ENCODE data around the gene PLEKHA5. TPM values are rescaled to one million over a fixed set of nuclear protein-coding genes. Genes with fewer than 3 reads are reported as not detected.

The PLEKHA5 gene
- total and polyA plus RNA-seq, 2 donors from 2014 or later: 26.6 to 52.9 TPM

DNA sequence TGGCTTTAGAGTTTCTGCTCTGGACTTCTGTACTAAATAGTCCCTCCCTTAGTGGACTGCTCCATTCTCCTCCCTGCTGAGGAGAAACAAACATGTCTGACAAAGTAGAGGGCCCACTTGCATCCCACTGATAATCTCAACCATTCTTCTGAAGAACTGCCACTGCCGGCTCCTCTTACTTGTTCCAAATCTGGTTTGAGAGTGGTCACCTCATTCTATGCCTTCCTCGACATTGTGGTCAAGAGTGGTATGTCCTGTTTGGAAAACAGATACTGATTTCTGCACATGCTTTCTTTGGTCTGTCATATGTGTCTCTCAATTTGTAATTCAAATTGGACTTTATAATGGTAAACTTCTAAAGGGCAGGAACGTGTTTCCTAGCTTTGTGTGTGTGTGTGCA lies 36.3 kb upstream of the PLEKHA5 start:
- H3K27me3 ChIP-seq (ENCODE audit: control insufficient read depth, insufficient read depth, low read length): no peaks in the 10 kb centered on the region
- DNase-seq (no peak), FAIRE-seq (no peak)
- no peaks in the 10 kb centered on the region for H3K36me3 ChIP-seq (ENCODE audit: control insufficient read depth in 2 of 3, insufficient read depth in 3 of 3, low read length in 3 of 3)
- no peak overlapping the region for H3K9ac ChIP-seq (ENCODE audit: low read length in 3 of 3)
- intact Hi-C loops (cut with DNase I): no loop called here
- H3K4me1 ChIP-seq (ENCODE audit: control insufficient read depth in 2 of 3, insufficient read depth in 2 of 3, low read depth in 1 of 3, low read length in 3 of 3): no peaks in the 10 kb centered on the region
- no peak overlapping the region for H3K27ac ChIP-seq (ENCODE audit: low read depth in 2 of 2, low read length in 2 of 2)
- TF ChIP-seq, protein P1, sequence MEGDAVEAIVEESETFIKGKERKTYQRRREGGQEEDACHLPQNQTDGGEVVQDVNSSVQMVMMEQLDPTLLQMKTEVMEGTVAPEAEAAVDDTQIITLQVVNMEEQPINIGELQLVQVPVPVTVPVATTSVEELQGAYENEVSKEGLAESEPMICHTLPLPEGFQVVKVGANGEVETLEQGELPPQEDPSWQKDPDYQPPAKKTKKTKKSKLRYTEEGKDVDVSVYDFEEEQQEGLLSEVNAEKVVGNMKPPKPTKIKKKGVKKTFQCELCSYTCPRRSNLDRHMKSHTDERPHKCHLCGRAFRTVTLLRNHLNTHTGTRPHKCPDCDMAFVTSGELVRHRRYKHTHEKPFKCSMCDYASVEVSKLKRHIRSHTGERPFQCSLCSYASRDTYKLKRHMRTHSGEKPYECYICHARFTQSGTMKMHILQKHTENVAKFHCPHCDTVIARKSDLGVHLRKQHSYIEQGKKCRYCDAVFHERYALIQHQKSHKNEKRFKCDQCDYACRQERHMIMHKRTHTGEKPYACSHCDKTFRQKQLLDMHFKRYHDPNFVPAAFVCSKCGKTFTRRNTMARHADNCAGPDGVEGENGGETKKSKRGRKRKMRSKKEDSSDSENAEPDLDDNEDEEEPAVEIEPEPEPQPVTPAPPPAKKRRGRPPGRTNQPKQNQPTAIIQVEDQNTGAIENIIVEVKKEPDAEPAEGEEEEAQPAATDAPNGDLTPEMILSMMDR (IDR thresholded peaks at IDR 0.05; ENCODE audit: borderline replicate concordance, extremely low read depth, insufficient read depth): no peak
- no peaks in the 10 kb centered on the region for H3K9me3 ChIP-seq (ENCODE audit: control insufficient read depth in 2 of 3, insufficient read depth in 1 of 3, low read length in 3 of 3)
- H3K4me3 ChIP-seq (ENCODE audit: low read length in 3 of 3): no peak overlapping the region

DNA sequence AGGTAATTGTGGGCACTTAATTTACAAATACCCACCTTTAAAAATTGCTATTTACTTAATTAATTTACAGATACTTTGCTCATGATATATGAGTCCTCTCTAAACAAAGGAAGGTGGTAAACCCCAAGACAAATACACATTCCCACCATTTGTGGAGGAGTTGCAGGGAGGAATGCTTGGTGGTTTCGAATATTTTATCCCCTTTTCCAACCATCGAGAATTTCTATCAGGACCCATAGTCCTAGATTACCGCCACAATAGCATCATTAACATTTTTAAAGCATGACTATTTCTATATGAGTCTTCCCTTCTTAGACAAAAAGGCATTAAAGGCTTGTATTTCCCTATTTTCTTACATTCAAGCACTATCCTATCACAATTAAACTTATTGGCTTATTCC lies 34.2 kb upstream of the PLEKHA5 start:
- FAIRE-seq: no peak
- Histone ChIP-seq H3K27ac (ENCODE audit: low read depth in 2 of 2, low read length in 2 of 2) (no peak overlapping the region), H3K9ac (ENCODE audit: low read length in 3 of 3) (no peak overlapping the region), H3K9me3 (ENCODE audit: control insufficient read depth in 2 of 3, insufficient read depth in 1 of 3, low read length in 3 of 3) (no peaks in the 10 kb centered on the region), H3K4me1 (ENCODE audit: control insufficient read depth in 2 of 3, insufficient read depth in 2 of 3, low read depth in 1 of 3, low read length in 3 of 3) (no peaks in the 10 kb centered on the region), H3K27me3 (ENCODE audit: control insufficient read depth, insufficient read depth, low read length) (no peaks in the 10 kb centered on the region), H3K4me3 (ENCODE audit: low read length in 3 of 3) (no peak overlapping the region), H3K36me3 (ENCODE audit: control insufficient read depth in 2 of 3, insufficient read depth in 3 of 3, low read length in 3 of 3) (no peaks in the 10 kb centered on the region)
- intact Hi-C loops (cut with DNase I): no loop called here
- TF ChIP-seq, protein P1 (IDR thresholded peaks at IDR 0.05; ENCODE audit: borderline replicate concordance, extremely low read depth, insufficient read depth): no peak
- DNase-seq: no peak

DNA sequence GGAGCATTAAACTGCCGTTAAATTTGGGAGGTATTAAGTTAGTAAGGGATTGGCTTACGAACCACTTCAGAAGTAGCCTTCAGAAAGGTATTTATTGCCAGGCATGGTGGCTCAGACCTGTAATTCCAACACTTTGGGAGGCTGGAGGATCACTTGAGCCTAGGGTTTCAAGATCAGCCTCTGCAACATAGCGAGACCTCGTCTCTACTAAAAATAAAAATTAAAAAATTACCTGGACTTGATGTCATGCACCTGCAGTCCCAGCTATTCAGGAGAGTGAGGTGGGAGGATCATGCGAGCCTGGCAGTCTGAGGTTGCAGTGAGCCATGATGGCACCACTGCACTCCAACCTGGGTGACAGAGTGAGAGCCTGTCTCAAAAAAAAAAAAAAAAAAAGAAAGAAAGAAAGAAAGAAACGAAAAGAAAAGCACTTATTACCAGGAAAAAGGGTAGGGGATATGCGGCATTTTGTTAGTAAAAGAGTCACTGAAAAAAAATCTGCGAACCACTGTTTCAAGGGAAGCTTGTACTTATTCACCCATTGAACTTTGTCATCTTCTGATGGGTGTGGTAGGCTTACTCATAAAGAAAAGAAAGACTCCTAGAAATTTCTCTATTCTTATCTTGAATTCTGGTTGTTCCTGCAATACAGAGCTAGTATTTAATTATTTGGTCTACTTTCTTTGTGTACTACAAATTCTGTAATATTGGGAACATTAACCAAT lies 33.6 kb upstream of the PLEKHA5 start:
- H3K9me3 ChIP-seq (ENCODE audit: control insufficient read depth in 2 of 3, insufficient read depth in 1 of 3, low read length in 3 of 3): no peaks in the 10 kb centered on the region
- no peak overlapping the region for H3K9ac ChIP-seq (ENCODE audit: low read length in 3 of 3)
- H3K4me1 ChIP-seq (ENCODE audit: control insufficient read depth in 2 of 3, insufficient read depth in 2 of 3, low read depth in 1 of 3, low read length in 3 of 3): no peaks in the 10 kb centered on the region
- DNase-seq (no peak), FAIRE-seq (no peak)
- no peaks in the 10 kb centered on the region for H3K36me3 ChIP-seq (ENCODE audit: control insufficient read depth in 2 of 3, insufficient read depth in 3 of 3, low read length in 3 of 3)
- no peaks in the 10 kb centered on the region for H3K27me3 ChIP-seq (ENCODE audit: control insufficient read depth, insufficient read depth, low read length)
- H3K4me3 ChIP-seq (ENCODE audit: low read length in 3 of 3): no peak overlapping the region
- intact Hi-C loops (cut with DNase I): no loop called here
- TF ChIP-seq, protein P1 (IDR thresholded peaks at IDR 0.05; ENCODE audit: borderline replicate concordance, extremely low read depth, insufficient read depth): no peak
- H3K27ac ChIP-seq (ENCODE audit: low read depth in 2 of 2, low read length in 2 of 2): no peak overlapping the region

DNA sequence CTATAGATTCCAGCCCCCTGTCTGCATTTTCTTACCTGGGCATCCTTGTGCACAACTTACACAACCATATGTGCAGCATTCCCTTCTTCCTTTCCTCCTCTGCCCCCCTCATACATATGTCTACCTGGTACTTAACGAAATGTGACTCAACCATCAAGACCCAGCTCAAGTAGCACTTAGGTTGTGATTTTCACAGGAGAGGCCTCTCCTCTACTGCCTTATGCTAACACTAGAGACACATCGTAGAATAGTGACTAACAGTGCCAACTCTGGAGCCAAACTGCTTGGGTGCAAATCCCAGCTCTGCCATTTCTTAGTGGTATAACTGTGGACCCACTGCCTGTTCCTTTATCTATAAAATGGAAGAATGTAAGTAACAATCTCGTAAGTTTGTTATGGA lies 24.1 kb upstream of the PLEKHA5 start:
- FAIRE-seq: no peak
- no peaks in the 10 kb centered on the region for H3K4me1 ChIP-seq (ENCODE audit: control insufficient read depth in 2 of 3, insufficient read depth in 2 of 3, low read depth in 1 of 3, low read length in 3 of 3)
- intact Hi-C loops (cut with DNase I): no loop called here

More for the DNA sequence above, 24.1 kb upstream of the PLEKHA5 start:
- Histone ChIP-seq H3K27ac (ENCODE audit: low read depth in 2 of 2, low read length in 2 of 2) (no peak overlapping the region), H3K9me3 (ENCODE audit: control insufficient read depth in 2 of 3, insufficient read depth in 1 of 3, low read length in 3 of 3) (no peaks in the 10 kb centered on the region), H3K9ac (ENCODE audit: low read length in 3 of 3) (no peak overlapping the region), H3K36me3 (ENCODE audit: control insufficient read depth in 2 of 3, insufficient read depth in 3 of 3, low read length in 3 of 3) (no peaks in the 10 kb centered on the region), H3K4me3 (ENCODE audit: low read length in 3 of 3) (no peak overlapping the region), H3K27me3 (ENCODE audit: control insufficient read depth, insufficient read depth, low read length) (no peaks in the 10 kb centered on the region)
- TF ChIP-seq, protein P1 (IDR thresholded peaks at IDR 0.05; ENCODE audit: borderline replicate concordance, extremely low read depth, insufficient read depth): no peak
- no peak for DNase-seq

Data from kidney (tissue), 14 donors.